ENCODE results near the gene WDR37.
"Not testable (repeated sequence)": the region's sequence is repeated elsewhere in the genome, so short reads cannot be mapped to it uniquely, and the experiment has no call there.

Gene WDR37

GRCh38 chr10:1152386-1153250, 96.4 kb downstream of the WDR37 start:
- no peak for DNase-seq (ENCODE audit: low read depth, low spot score)

DNA sequence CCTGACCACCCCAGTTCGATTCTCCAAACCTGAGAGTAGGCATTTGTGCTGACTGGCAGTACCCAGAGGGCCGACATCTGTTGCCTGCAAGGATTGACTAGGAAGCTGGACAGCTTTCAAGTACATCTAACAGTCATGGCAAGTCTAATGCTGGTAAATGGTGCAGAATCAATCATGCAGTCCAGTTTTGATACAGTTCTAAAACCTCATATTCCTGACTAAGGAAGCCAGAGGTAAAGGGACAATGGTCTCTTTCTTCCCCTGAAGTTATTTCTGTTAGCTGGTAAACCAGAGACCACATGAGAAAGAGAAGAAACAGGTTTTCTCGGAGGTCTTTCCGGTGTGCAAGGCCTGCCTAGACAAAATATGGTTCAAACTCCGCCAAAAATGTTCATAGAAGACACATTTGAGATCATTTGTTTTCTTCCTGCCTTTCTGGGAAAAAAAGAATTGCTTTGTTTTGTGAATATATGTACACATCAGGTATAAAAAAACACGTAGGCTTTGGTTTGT, 97.1 kb downstream of the WDR37 start:
- DNase-seq (ENCODE audit: low read depth, low spot score) = no peak

- no peak for DNase-seq (ENCODE audit: low read depth, low spot score)
Observed at GRCh38 chr10:1153805-1154351, 97.7 kb downstream of the WDR37 start.

DNA sequence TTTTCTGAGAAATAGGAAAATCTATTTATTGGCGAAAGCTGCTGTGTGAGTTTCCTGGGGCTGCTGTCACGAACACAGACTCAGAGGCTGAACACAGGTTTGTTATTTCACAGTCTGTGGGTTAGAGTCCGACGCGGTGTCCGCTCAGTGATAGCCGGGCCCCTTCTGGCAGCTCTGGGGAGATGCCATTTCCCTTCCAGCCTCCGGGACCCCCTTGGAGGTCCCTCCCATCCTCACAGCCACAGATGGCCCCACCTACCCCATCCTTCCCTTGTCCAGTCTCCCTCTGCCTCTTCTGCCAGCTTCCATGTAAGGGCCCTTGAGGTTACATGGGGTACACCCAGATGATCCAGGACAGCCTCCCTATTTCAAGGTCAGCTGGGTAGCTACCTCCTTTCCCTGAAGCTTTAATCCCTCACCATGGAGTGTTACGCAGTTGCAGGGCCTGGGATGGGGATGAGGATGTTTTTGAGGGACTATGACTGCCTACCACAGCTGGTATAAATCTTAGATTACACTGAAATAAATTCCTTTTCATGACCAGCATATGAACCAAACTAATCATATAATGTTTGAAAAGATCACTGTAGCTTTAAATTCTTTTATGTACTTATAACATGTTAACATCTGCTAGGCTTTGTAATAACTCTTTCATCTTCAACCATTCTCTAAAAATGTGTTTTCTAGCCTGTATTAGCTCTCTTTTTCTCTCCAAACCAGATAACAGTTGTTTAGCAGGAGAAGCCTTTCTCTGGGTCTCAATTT, 98.5 kb downstream of the WDR37 start:
- DNase-seq (ENCODE audit: low read depth, low spot score) = no peak

- DNase-seq (ENCODE audit: low read depth, low spot score) = no peak
Observed at GRCh38 chr10:1155791-1156615, 99.8 kb downstream of the WDR37 start.

DNA sequence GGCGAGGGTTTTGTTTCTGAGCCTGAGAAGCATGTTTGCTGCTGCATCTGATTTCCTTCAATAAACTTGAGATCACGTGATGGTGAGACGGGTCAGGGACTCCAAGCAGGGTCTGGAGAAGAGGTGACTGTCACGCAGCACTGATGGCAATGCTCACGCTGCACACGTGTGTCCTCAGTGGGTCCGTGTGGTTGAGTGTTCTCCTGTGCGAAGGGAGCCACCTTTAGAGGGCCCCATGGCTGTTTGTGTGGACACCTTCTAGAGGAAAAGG, 100.4 kb downstream of the WDR37 start:
- no peak for DNase-seq (ENCODE audit: low read depth, low spot score)

- DNase-seq (ENCODE audit: low read depth, low spot score) = no peak
Observed at GRCh38 chr10:1156921-1157614, 100.9 kb downstream of the WDR37 start.

GRCh38 chr10:1157615-1157933, 101.4 kb downstream of the WDR37 start:
- DNase-seq (ENCODE audit: low read depth, low spot score) = no peak

- no peak for DNase-seq (ENCODE audit: low read depth, low spot score)
Observed at GRCh38 chr10:1158066-1158465, 101.9 kb downstream of the WDR37 start.

DNA sequence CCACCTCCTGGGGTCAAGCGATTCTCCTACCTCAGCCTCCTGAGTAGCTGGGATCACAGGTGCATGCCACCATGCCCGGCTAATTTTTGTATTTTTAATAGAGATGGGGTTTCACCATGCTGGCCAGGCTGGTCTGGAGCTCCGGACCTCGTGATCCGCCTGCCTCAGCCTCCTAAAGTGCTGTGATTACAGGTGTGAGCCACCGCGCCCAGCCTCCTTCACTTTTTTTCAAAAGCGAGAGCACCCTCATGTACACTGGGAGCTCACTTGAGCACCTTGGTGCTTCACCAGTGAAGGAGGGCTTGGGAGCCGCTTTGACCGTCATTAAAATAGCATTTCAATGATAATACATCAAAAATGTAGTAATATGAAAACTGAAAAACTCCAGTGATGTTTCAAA, 102.4 kb downstream of the WDR37 start:
- DNase-seq (ENCODE audit: low read depth, low spot score) = not testable (repeated sequence)

DNA sequence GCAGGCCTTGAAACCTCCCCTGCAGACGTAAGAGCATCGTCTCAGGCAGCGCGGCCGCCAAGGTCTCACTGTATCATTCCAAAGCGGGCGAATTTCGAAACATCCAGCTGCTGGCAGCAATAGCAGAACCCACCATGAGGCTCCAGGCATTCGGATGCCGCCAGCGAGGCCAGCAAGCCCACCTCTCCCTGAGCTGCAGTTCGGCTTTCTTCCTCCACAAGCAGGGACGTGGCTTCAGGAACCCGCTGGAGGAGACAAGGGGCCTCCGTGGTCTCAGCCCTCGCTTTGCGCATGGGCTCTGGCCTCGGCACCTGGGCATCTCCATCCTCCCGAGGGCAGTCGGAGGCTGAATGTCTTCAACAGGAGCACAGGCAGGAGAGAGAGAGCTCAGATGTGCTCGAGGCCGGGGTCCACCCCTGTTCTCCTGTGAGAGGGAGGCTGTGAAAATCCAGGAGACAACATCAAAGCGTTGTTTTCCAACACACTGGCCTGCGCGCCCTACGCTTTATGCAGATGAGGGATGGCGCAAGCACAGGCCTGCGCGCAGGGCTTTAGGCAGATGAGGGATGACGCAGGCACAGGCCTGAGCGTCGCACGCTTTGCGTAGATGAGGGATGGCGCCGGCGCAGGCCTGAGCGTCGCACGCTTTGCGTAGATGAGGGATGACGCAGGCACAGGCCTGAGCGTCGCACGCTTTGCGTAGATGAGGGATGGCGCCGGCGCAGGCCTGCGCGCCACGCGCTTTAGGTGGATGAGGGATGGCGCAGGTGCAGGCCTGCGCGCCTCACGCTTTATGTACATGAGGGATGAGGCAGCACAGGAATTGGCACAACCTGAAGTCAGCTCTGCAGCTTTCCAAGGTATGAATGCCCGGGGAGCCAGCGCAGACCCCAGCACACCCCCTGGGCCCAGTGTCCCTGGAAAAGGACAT, 103.2 kb downstream of the WDR37 start:
- no peak for DNase-seq (ENCODE audit: low read depth, low spot score)

DNA sequence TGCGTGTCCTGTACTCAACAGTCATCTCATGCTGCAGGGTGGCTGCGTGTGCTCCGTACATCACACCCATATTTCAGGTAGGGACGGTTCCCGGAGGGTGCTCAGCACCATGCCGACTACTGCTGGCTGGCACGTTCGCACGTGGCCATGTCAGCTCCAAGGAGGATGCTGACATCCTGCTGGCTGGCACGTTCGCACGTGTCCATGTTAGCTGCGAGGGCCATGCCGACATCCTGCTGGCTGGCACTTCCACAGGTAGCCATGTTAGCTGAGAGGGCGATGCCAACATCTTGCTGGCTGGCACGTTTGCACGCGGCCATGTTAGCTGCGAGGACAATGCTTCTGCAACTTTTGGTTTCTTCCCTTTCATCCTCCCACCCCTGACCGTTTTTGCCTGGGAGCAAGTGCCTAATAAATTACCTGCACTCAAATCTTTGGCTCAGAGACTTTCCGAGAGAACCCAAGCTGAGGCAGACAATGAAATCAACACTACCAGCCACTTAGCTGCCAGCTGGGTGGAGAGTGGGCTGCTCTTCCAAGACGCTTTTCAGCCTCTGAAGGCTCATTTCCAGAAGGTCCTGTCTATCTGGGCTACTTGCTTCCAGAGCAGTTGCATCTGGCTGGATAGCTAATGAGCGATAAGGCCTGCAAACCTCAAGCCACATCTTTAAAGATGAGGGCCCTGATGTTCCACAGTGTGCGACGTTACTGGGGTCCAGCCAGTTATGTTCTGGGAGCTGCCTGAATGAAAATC, 104.6 kb downstream of the WDR37 start:
- no peak for DNase-seq (ENCODE audit: low read depth, low spot score)

DNA sequence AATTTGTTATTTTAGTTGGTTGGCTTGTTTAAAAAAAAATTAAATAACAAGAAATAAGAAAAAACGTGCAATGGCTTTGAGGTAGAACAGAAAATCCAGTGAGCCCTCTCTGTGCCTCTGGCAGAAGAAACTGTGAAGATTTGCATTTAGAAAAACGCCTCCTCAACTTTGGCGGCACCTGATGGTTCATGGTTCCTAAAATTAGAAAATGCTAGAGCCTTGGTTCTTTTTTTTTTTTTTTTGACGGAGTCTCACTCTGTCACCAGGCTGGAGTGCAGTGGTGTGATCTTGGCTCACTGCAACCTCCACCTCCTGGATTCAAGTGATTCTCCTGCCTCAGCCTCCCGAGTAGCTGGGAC, 105.1 kb downstream of the WDR37 start:
- not testable (repeated sequence) for DNase-seq (ENCODE audit: low read depth, low spot score)

DNA sequence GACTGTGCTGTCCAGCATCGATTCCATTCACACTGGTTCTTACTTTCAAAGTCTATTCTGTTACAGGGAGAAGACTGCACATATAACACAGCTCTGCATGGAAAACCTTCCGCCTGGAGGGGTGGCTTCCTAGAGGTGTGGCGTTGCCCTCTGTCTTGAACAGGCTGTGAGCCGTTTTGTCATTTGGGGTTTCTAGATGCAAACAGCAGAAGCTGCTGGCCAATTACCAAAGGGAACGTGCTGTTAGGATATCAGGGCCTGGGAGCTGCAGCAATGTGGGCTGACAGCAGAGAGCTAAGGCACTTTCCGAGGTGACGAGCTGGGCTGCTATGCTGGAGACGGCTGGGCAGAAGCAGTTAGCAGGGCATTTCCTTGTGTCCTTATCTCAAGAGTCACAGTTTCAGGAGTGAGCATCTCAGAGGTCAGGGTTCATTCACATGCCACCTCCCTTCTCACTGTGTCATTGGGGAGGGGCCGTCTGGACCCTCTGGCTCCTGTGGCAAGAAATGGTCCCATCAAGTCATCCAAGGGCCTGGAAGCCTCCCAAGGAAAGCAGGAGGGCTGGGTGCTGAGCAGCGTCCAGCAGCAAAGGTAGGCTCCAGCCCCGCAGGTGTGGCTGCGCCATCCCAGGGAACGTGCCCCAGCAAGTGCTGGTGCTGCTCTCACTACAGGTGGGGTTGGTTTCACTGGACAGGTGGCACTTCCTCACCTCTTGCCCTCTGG, 106.5 kb downstream of the WDR37 start:
- DNase-seq (ENCODE audit: low read depth, low spot score) = no peak

DNA sequence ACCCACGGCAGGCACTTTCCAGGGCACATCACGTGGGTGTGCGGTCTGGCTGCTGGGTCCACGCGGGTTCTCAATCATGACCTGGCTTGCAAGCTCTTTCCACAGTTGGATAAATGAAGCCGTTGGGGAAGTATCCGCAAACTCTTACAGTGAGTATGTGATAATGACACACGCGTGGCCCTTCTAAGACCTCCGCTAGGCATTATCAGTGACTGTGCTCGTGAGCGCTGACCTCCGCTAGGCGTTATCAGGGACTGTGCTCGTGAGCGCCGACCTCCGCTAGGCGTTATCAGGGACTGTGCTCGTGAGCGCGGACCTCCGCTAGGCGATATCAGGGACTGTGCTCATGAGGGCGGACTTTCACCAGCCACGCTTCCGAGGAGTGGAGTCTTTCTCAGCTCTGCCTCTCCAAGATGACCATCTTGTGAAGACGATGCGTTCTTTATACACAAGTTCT, 107.0 kb downstream of the WDR37 start:
- DNase-seq (ENCODE audit: low read depth, low spot score) = no peak

- DNase-seq (ENCODE audit: low read depth, low spot score) = no peak
Observed at GRCh38 chr10:1163831-1164230, 107.6 kb downstream of the WDR37 start.

DNA sequence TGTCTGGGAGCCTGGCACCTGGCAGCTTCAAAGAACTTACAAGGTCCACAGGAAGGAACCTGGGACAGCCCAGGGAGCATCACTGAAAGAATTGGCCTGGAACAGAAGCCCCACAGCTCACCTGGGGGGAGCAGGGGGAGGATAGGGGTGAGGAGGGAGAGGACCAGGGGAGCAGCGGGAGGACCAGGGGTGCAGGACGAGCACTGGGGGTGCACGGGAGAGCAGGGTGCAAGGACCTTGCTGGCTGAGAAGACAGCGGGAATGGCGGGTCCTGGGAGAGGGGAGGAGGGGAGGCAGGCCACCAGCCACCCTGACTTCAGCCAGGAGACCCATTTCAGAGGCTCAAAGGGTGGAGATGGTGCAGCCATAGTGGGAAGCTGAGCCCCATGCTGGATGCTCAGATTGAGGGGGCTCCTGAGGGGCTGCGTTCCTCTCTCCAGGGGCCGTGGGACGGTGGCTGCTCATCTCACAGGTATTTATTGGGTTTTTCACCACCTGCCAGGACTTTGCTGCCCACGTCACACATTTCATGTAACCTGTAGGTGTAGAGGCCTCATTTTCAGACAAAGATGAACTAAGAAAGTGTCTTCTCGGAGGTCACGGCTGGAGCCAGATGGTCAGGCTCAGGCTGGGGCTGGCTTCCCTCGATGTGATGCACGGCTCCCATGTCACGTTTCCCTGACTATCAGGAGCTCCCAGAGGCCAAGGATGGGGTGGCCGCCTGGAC, 110.1 kb downstream of the WDR37 start:
- DNase-seq (ENCODE audit: low read depth, low spot score) = no peak

GRCh38 chr10:1166828-1167275, 110.7 kb downstream of the WDR37 start:
- DNase-seq (ENCODE audit: low read depth, low spot score) = no peak
